Neuronal stem cell (in vitro differentiated cells): Measurements from ENCODE around the gene PHF1.
A peak's percentile ranks its signal among the peaks of the same experiment; 100 is the strongest.

Source experiments
- DNase-seq: peaks from one replicate; pipeline ENCODE4 v3.0.0-alpha.2; 2013; ENCODE audit warnings: low spot score
- H2AFZ ChIP-seq: one replicate; pipeline ENCODE4 v1.6.1; 2013; ENCODE audit warnings: mild to moderate bottlenecking, low read length, inconsistent platforms
- H2AK5ac ChIP-seq: 2 replicates; pipeline ENCODE4 v1.6.1; 2013; ENCODE audit warnings: low read depth, mild to moderate bottlenecking, inconsistent platforms, low read length, moderate library complexity, mixed read lengths
- H2BK120ac ChIP-seq: 2 replicates; pipeline ENCODE4 v1.6.1; 2013; ENCODE audit warnings: low read depth, mild to moderate bottlenecking, inconsistent platforms, low read length, moderate library complexity, mixed read lengths
- H2BK12ac ChIP-seq: one replicate; pipeline ENCODE4 v1.6.1; 2013; ENCODE audit warnings: low read length, inconsistent platforms
- H2BK15ac ChIP-seq: 2 replicates; pipeline ENCODE4 v1.6.1; 2013; ENCODE audit warnings: mild to moderate bottlenecking, low read length, inconsistent platforms, mixed read lengths
- H2BK5ac ChIP-seq: one replicate; pipeline ENCODE4 v1.6.1; 2013; ENCODE audit warnings: inconsistent platforms, mild to moderate bottlenecking, low read length, moderate library complexity
- H3K14ac ChIP-seq: one replicate; pipeline ENCODE4 v1.6.1; 2013; ENCODE audit warnings: low read length, inconsistent platforms
- H3K18ac ChIP-seq: 2 replicates; pipeline ENCODE4 v1.6.1; 2013; ENCODE audit warnings: low read length, inconsistent platforms
- H3K23ac ChIP-seq: 2 replicates; pipeline ENCODE4 v1.6.1; 2013; ENCODE audit warnings: low read depth, mild to moderate bottlenecking, mixed read lengths, low read length, inconsistent platforms; ENCODE audit not compliant: poor library complexity
- H3K27ac ChIP-seq: replicated peaks from 3 replicates; pipeline ENCODE4 v1.5.1; 2013; ENCODE audit warnings: low read length, inconsistent platforms
- H3K27me3 ChIP-seq, 3 experiments: 2 replicates each; pipeline ENCODE4 v1.6.1; 2013; ENCODE audit warnings: low read length in 3 of 3, mild to moderate bottlenecking in 2 of 3, inconsistent platforms in 1 of 3, low read depth in 1 of 3, mixed read lengths in 1 of 3, moderate library complexity in 1 of 3; ENCODE audit not compliant: control insufficient read depth in 3 of 3, insufficient read depth in 3 of 3
- H3K36me3 ChIP-seq, 2 donors: replicated peaks in 1 of 2; 2 replicates each; pipeline ENCODE4 v1.6.1; 2013; ENCODE audit warnings: low read length in 2 of 2; ENCODE audit not compliant: control insufficient read depth in 2 of 2, insufficient read depth in 2 of 2
- H3K4ac ChIP-seq: 2 replicates; pipeline ENCODE4 v1.6.1; 2013; ENCODE audit warnings: inconsistent platforms, mild to moderate bottlenecking, low read length, moderate library complexity
- H3K4me1 ChIP-seq, 2 donors: 1 replicate in 1 of 2; 2 replicates in 1 of 2; pipeline ENCODE4 v1.6.1; 2013; ENCODE audit warnings: low read length in 2 of 2, low read depth in 1 of 2; ENCODE audit not compliant: control insufficient read depth in 2 of 2, insufficient read depth in 1 of 2
- H3K4me2 ChIP-seq: one replicate; pipeline ENCODE4 v1.6.1; 2013; ENCODE audit warnings: mild to moderate bottlenecking, low read length, inconsistent platforms; ENCODE audit not compliant: insufficient read depth, poor library complexity, severe bottlenecking
- H3K4me3 ChIP-seq, 2 donors: 2 replicates each; pipeline ENCODE4 v1.5.1; 2013; ENCODE audit warnings: low read length in 2 of 2, mild to moderate bottlenecking in 2 of 2, inconsistent platforms in 1 of 2, moderate library complexity in 1 of 2
- H3K79me1 ChIP-seq: one replicate; pipeline ENCODE4 v1.6.1; 2013; ENCODE audit warnings: low read depth, mild to moderate bottlenecking, inconsistent platforms, low read length, moderate library complexity
- H3K9ac ChIP-seq: one replicate; pipeline ENCODE4 v1.6.1; 2013; ENCODE audit warnings: mild to moderate bottlenecking, low read depth, low read length, inconsistent platforms; ENCODE audit not compliant: poor library complexity
- H3K9me3 ChIP-seq, 2 donors: replicated peaks in 1 of 2; 2 replicates each; pipeline versions ENCODE3 to v1.6.1; 2013; ENCODE audit warnings: low read length in 2 of 2, mild to moderate bottlenecking in 2 of 2, inconsistent platforms in 1 of 2, low read depth in 1 of 2, mixed read lengths in 1 of 2, moderate library complexity in 1 of 2; ENCODE audit not compliant: control insufficient read depth in 2 of 2, insufficient read depth in 1 of 2
- H4K8ac ChIP-seq: one replicate; pipeline ENCODE4 v1.6.1; 2013; ENCODE audit warnings: low read depth, mild to moderate bottlenecking, inconsistent platforms, low read length, moderate library complexity
- H4K91ac ChIP-seq: one replicate; pipeline ENCODE4 v1.6.1; 2013; ENCODE audit warnings: low read length, low read depth, mild to moderate bottlenecking, inconsistent platforms; ENCODE audit not compliant: poor library complexity
- WGBS, 2 donors: extraction: QIAGEN DNeasy Blood & Tissue Kit; methylation state at CpG; one replicate each; pipeline ENCODE4 v1.1.7; 2013; ENCODE audit warnings: missing lambda C conversion rate in 2 of 2, mixed read lengths in 1 of 2; ENCODE audit not compliant: insufficient read length in 2 of 2, insufficient replicate concordance in 1 of 2; ENCODE audit errors: extremely low coverage in 2 of 2; 5-methylcytosine and 5-hydroxymethylcytosine counted together

PHF1 gene

DNA sequence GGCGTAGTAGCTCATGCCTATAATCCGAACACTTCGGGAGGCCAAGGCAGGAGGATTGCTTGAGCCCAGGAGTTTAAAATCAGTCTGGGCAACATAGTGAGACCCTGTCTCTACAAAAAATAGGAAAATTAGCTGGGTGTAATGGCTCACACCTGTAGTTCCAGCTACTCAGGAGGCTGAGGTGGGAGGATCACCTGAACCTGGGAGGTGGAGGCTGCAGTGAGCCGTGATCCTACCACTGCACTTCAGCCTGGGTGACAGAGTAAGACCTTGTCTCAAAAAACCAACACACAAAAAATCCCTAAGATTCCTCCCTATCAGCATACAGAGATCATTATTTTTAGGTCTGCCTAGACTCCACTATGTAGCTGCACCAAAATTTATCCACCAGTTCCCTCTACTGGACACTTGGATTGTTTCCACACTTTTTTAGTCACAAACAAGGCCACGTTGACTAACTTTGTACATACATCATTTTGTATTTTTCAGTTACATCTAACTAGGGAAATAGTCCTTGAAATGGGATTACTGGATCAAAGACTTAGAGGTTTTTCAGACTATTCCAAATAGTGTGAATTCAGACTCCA, 3.6 kb upstream of the PHF1 start:
- no peak overlapping the region for H3K4me2 ChIP-seq
- no peak overlapping the region for H2BK12ac ChIP-seq
- H3K23ac ChIP-seq, result no peak overlapping the region
- H3K14ac ChIP-seq, result no peak overlapping the region
- no peaks in the 10 kb centered on the region for H3K27me3 ChIP-seq
- DNase-seq, result no peak
- H3K27ac ChIP-seq, result no peak overlapping the region
- no peak overlapping the region for H2AFZ ChIP-seq
- H3K4me1 ChIP-seq, result peaks cover 2 to 4% of the 10 kb centered on the region in 2 donors
- no peak overlapping the region for H3K18ac ChIP-seq
- H3K36me3 ChIP-seq, result peaks cover 43 to 73% of the 10 kb centered on the region in 2 donors
- H3K4ac ChIP-seq, result no peak overlapping the region
- H3K4me3 ChIP-seq, result no peak overlapping the region
- no peak overlapping the region for H2AK5ac ChIP-seq
- no peak overlapping the region for H2BK120ac ChIP-seq
- no peaks in the 10 kb centered on the region for H3K79me1 ChIP-seq
- H4K91ac ChIP-seq, result no peak overlapping the region
- no peak overlapping the region for H4K8ac ChIP-seq
- WGBS, 2 donors, result no CpG with 5 or more reads among the region's 5 CpGs
- no peaks in the 10 kb centered on the region for H3K9me3 ChIP-seq
- no peak overlapping the region for H2BK5ac ChIP-seq
- H2BK15ac ChIP-seq, result no peak overlapping the region
- H3K9ac ChIP-seq, result no peak overlapping the region

DNA sequence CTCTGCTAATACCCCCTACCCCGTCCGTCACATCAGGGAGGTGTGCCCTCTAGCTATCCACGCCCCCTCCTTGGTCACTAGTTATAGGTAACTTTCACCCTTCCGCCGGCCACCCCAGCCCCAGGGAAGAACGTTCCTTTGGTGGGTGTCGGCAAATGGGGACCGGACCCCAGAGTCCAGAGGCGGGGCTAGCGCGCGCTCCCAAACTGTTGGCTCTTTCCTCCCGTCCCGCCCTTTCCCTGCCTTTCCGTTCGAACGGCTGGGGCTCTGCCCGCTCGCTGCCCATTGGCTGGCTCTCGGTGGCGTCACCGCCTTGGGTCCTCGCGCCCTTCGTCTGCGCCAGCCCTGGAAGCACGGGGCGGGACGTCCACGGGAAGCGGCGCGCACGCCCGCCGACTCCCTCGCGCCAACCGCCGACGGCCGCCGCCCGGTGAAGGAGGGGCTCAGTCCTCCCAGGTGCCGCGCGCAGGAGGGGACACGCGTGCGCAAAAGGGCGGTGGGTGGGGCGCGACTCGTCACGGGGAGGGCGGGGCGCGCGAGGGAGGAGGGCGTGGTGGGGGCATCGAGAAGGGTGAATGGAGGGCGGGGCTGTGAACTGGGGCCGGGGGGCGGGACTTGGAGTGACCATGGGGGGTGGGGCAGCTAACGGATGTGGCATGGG, 634 bp upstream of the PHF1 start:
- Histone ChIP-seq H4K8ac (no peak overlapping the region), H3K4me2 (peak overlapping the region; percentile 66), H3K14ac (no peak overlapping the region), H3K36me3 (peaks cover 45 to 73% of the 10 kb centered on the region in 2 donors), H2BK12ac (no peak overlapping the region), H2BK15ac (no peak overlapping the region), H3K9ac (peak overlapping the region; percentile 78), H3K9me3 (no peaks in the 10 kb centered on the region), H2AFZ (peak overlapping the region; percentile 88), H3K4me3 (peak overlapping the region; percentile 66 to 78), H3K79me1 (no peaks in the 10 kb centered on the region), H4K91ac (no peak overlapping the region), H3K23ac (peak overlapping the region; percentile 97), H3K27me3 (no peaks in the 10 kb centered on the region), H2BK5ac (peak overlapping the region; percentile 79), H3K18ac (peak overlapping the region; percentile 69), H3K4me1 (peaks cover 3 to 4% of the 10 kb centered on the region in 2 donors), H3K4ac (no peak overlapping the region), H2AK5ac (no peak overlapping the region), H3K27ac (peak overlapping the region; percentile 98), H2BK120ac (no peak overlapping the region)
- WGBS, 2 donors, result no CpG with 5 or more reads among the region's 65 CpGs
- peak; percentile 99 for DNase-seq

DNA sequence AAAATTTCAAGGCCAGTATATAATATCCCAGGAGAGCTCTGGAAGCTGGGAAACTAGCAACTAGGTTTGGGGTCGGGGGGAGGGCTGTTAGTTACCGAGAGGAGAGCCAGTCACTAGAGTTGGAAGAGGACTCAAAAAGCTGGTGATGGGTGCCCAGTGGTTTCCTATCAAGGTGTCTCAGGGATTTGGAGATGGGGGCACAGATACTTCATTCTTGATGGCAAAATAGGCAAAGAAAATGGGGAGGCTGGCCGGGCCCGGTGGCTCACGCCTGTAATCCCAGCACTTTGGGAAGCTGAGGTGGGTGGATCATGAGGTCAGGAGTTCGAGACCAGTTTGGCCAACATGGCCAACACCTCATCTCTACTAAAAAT, 805 bp downstream of the PHF1 start:
- no peak for DNase-seq
- Histone ChIP-seq H4K8ac (no peak overlapping the region), H2AFZ (no peak overlapping the region), H3K14ac (no peak overlapping the region), H2BK15ac (no peak overlapping the region), H3K18ac (no peak overlapping the region), H3K9ac (no peak overlapping the region), H3K27me3 (no peaks in the 10 kb centered on the region), H3K4me2 (peak overlapping the region; percentile 73), H3K4ac (no peak overlapping the region), H2BK120ac (no peak overlapping the region), H2BK5ac (no peak overlapping the region), H3K9me3 (no peaks in the 10 kb centered on the region), H3K79me1 (no peaks in the 10 kb centered on the region), H3K36me3 (peaks cover 41 to 73% of the 10 kb centered on the region in 2 donors), H3K4me1 (peaks cover 6 to 11% of the 10 kb centered on the region in 2 donors), H4K91ac (no peak overlapping the region), H3K27ac (no peak overlapping the region), H2AK5ac (no peak overlapping the region), H3K4me3 (peak overlapping the region; percentile 66 to 92), H3K23ac (no peak overlapping the region), H2BK12ac (no peak overlapping the region)
- WGBS, 2 donors, result no CpG with 5 or more reads among the region's 6 CpGs

DNA sequence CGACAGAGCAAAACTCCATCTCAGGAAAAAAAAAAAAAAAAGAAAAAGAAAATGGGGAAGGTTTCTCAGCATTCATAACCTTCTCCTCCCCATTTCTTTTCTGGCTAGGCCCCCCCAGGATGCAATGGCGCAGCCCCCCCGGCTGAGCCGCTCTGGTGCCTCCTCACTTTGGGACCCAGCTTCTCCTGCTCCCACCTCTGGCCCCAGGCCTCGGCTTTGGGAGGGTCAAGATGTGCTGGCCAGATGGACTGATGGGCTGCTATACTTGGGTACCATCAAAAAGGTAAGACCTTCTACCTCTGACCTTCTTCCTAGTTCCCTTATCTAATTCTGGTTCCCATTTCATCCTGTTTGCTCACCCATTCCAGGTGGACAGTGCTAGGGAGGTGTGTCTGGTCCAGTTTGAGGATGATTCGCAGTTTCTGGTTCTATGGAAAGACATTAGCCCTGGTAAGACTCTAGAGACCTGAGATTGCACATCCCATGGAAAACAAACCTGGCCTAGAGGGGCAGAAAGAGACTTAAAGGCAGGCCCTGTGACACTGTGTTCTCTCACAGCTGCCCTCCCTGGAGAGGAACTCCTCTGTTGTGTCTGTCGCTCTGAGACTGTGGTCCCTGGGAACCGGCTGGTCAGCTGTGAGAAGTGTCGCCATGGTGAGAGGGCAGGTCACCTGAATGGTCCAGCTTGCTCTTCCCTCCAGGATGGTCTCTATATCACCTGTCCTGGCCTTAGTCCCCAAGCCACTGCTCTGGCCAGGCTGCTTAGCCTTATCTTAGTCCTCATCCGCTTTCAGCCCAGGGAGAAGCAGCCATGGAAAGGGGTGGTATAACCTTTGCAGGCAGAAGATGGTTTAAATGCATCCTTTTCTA, 1.6 kb downstream of the PHF1 start:
- no peak overlapping the region for H3K14ac ChIP-seq
- no peak overlapping the region for H3K18ac ChIP-seq
- no peak overlapping the region for H3K4me2 ChIP-seq
- WGBS, 2 donors, result no CpG with 5 or more reads among the region's 10 CpGs
- no peak overlapping the region for H2AFZ ChIP-seq
- H3K9ac ChIP-seq, result no peak overlapping the region
- H3K4ac ChIP-seq, result no peak overlapping the region
- H3K27ac ChIP-seq, result no peak overlapping the region
- no peak overlapping the region for H2BK15ac ChIP-seq
- H3K36me3 ChIP-seq, result peaks cover 40 to 72% of the 10 kb centered on the region in 2 donors
- DNase-seq, result no peak
- H2AK5ac ChIP-seq, result no peak overlapping the region
- H3K79me1 ChIP-seq, result no peaks in the 10 kb centered on the region
- no peak overlapping the region for H4K91ac ChIP-seq
- peaks cover 11 to 13% of the 10 kb centered on the region in 2 donors for H3K4me1 ChIP-seq
- H2BK5ac ChIP-seq, result no peak overlapping the region
- H3K9me3 ChIP-seq, result no peaks in the 10 kb centered on the region
- H4K8ac ChIP-seq, result no peak overlapping the region
- H3K27me3 ChIP-seq, result no peaks in the 10 kb centered on the region
- H3K4me3 ChIP-seq, result no peak overlapping the region
- no peak overlapping the region for H2BK120ac ChIP-seq
- H3K23ac ChIP-seq, result no peak overlapping the region
- no peak overlapping the region for H2BK12ac ChIP-seq
